ENCODE results near the gene ZNF225.

GRCh38 chr19:44066305-44066704 lies 46.9 kb upstream of the ZNF225 start:
- TF ChIP-seq CTCF (IDR thresholded peaks at IDR 0.05 in 4 of 5, conservative IDR thresholded peaks at IDR 0.05 in 1 of 5) (no peak), POLR2A (IDR thresholded peaks at IDR 0.05) (no peak)

Data from gastrocnemius medialis (tissue), 4 donors.